Right lobe of liver (tissue), 4 donors: ENCODE results near the gene SRPRB.

Experiments
- POLR2A ChIP-seq: fragments of 450-650 bp; IDR thresholded peaks from one replicate; pipeline ENCODE4 v1.6.1; 2017; ENCODE audit warnings: antibody characterized with exemption, mild to moderate bottlenecking
- TF ChIP-seq, protein P1 (sequence below), 4 donors: fragments of 200-600 bp in 3 of 4; fragments of 450-650 bp in 1 of 4; IDR thresholded peaks; one replicate each; pipeline versions ENCODE4 v1.5.1 to v1.8.0; 2016 to 2022; ENCODE audit warnings: antibody characterized with exemption in 4 of 4, mild to moderate bottlenecking in 2 of 4
- donor health status: DM: no; HTN: no; CAD: no.
- donor health status: DM: no; HTN: no; CAD: no.
- donor health status: DM: no; HTN: yes; CAD: no.

DNA sequence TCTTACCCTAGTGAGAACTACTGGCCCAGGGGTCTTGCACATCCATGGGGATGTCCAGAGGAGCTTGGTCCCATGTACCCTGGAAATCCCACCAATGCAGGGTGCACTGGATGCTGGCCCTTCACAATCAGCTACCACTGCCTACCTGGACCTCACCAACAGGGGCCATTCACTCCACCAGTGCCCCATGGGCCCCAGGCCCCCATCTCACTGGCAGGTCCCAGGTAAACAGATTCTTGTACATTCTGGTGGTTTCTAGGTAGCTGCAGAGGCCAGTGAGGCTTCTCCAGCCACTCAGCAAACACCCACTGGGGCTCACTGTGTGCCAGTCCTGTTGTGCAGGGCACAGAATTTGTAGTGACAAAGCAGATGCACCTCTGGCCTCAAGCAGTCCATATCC lies 65.2 kb downstream of the SRPRB start:
- TF ChIP-seq, protein P1, sequence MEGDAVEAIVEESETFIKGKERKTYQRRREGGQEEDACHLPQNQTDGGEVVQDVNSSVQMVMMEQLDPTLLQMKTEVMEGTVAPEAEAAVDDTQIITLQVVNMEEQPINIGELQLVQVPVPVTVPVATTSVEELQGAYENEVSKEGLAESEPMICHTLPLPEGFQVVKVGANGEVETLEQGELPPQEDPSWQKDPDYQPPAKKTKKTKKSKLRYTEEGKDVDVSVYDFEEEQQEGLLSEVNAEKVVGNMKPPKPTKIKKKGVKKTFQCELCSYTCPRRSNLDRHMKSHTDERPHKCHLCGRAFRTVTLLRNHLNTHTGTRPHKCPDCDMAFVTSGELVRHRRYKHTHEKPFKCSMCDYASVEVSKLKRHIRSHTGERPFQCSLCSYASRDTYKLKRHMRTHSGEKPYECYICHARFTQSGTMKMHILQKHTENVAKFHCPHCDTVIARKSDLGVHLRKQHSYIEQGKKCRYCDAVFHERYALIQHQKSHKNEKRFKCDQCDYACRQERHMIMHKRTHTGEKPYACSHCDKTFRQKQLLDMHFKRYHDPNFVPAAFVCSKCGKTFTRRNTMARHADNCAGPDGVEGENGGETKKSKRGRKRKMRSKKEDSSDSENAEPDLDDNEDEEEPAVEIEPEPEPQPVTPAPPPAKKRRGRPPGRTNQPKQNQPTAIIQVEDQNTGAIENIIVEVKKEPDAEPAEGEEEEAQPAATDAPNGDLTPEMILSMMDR (IDR thresholded peaks at IDR 0.05), result no peak
- no peak for TF ChIP-seq POLR2A
